ENCODE measurements around the gene PTPN18.
A peak's percentile ranks its signal among the peaks of the same experiment; 100 is the strongest.

The PTPN18 gene

GRCh38 chr2:130342533-130343275 lies 13.2 kb upstream of the PTPN18 start, which contains the start of gene IMP4:
Gene IMP4, plus strand, starts transcription at chr2:130342897. Its CDS starts 36 bp downstream, at chr2:130342933.
- no peaks in the 10 kb centered on the region for H3K9me3 Mint-ChIP-seq
- TF ChIP-seq CTCF (IDR thresholded peaks at IDR 0.05; ENCODE audit: unreplicated experiment in 3 of 3) = peak; percentile 21 to 40 (median 25)
- H3K27me3 Mint-ChIP-seq (ENCODE audit: low read depth) = no peaks in the 10 kb centered on the region
- peaks cover 47% of the 10 kb centered on the region for H3K36me3 Mint-ChIP-seq (ENCODE audit: low read depth)
- peaks cover 16% of the 10 kb centered on the region for H3K4me1 Mint-ChIP-seq
- H3K4me3 Mint-ChIP-seq = peak within 1 kb of the TSS; percentile 97 to 100 (median 99)
- peak within 1 kb of the TSS; percentile 97 to 99 (median 99) for H3K27ac Mint-ChIP-seq

- TF ChIP-seq CTCF (IDR thresholded peaks at IDR 0.05; ENCODE audit: unreplicated experiment in 3 of 3) = no peak
- H3K27me3 Mint-ChIP-seq (ENCODE audit: low read depth) = no peaks in the 10 kb centered on the region
These were observed 11.3 kb upstream of the PTPN18 start for GRCh38 chr2:130344578-130344977.

DNA sequence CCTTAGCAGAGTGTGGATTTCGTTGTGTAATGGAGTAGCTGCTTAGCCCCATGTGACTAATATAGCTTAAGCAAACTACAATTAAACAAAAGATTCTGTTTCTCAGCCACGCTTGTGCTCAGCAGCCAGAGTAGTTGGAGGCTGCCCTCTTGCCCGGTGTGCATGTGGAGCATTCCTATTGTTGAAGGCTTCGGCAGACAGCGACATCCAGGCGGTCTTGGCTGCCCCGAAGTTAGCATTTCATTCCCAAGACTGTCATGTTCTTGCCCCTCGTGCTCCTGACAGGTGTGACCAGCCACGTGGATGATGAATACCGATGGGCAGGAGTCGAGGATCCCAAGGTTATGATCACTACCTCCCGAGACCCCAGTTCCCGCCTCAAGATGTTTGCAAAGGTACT lies 10.8 kb upstream of the PTPN18 start:
- TF ChIP-seq CTCF (IDR thresholded peaks at IDR 0.05; ENCODE audit: unreplicated experiment in 3 of 3) = no peak
- peak overlapping the region; percentile 79 to 100 (median 99) for H3K4me3 Mint-ChIP-seq
- no peak overlapping the region for H3K27ac Mint-ChIP-seq
- H3K4me1 Mint-ChIP-seq = peaks cover 15% of the 10 kb centered on the region
- no peaks in the 10 kb centered on the region for H3K9me3 Mint-ChIP-seq
- peaks cover 55% of the 10 kb centered on the region for H3K36me3 Mint-ChIP-seq (ENCODE audit: low read depth)
- no peaks in the 10 kb centered on the region for H3K27me3 Mint-ChIP-seq (ENCODE audit: low read depth)

More at GRCh38 chr2:130344578-130344977, 11.3 kb upstream of the PTPN18 start:
- Mint-ChIP-seq H3K9me3 (no peaks in the 10 kb centered on the region), H3K36me3 (ENCODE audit: low read depth) (peaks cover 59% of the 10 kb centered on the region), H3K4me3 (peak overlapping the region; percentile 79 to 100 (median 99)), H3K4me1 (peaks cover 15% of the 10 kb centered on the region), H3K27ac (no peak overlapping the region)

GRCh38 chr2:130345611-130346010 lies 10.2 kb upstream of the PTPN18 start:
- Mint-ChIP-seq H3K4me1 (peaks cover 15% of the 10 kb centered on the region), H3K27me3 (ENCODE audit: low read depth) (no peaks in the 10 kb centered on the region), H3K4me3 (peak overlapping the region in 2 of 3 experiments; percentile 53 to 61), H3K27ac (no peak overlapping the region), H3K36me3 (ENCODE audit: low read depth) (peaks cover 52% of the 10 kb centered on the region), H3K9me3 (no peaks in the 10 kb centered on the region)
- TF ChIP-seq CTCF (IDR thresholded peaks at IDR 0.05; ENCODE audit: unreplicated experiment in 3 of 3) = no peak

- Mint-ChIP-seq H3K27me3 (ENCODE audit: low read depth) (no peaks in the 10 kb centered on the region), H3K4me3 (peak overlapping the region; percentile 47 to 74 (median 53)), H3K36me3 (ENCODE audit: low read depth) (peaks cover 51% of the 10 kb centered on the region), H3K4me1 (peaks cover 13% of the 10 kb centered on the region), H3K9me3 (no peaks in the 10 kb centered on the region), H3K27ac (no peak overlapping the region)
- TF ChIP-seq CTCF (IDR thresholded peaks at IDR 0.05; ENCODE audit: unreplicated experiment in 3 of 3) = no peak
These were observed 9.7 kb upstream of the PTPN18 start for GRCh38 chr2:130346041-130346740.

All from nephron (organoid).